DMS114 treated with DMSO at 0.1 percent for 48 hours (cell line): ENCODE data around the gene SGIP1.

Experiments used
- DNase-seq: peaks from one replicate; lab custom pipeline; 2025; ENCODE audit not compliant: unreplicated experiment; lab: John Stamatoyannopoulos, UW

The SGIP1 gene

DNA sequence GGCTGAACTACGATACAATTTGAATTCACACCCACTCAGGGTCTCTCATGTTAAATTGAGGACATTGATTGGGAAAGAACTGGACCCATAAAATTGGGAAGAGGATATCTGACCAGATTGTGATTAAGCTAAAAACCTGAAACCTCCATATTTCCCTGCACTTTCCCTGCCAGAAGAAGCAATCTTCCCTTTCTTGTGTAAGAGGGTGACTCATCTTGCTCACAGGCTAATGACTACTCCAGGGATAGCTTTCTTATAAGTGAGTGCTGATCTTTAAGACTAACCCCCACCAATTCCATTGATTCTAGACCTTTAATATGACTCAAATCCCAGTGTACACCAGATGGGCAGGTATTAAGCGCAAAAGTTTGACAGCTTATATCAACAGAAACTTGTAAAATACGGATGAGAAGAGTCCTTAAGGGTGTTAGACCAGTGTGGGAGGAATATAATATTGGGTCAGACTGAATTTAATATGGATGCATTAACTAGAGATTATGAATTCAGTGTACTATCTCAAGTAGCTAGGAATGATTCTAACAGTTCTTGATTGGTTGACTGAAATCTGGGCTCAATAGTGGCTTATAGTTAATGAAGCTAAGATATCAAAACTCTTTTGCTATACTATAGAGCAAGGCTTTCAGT lies 12.1 kb upstream of the SGIP1 start:
- DNase-seq = no peak

DNA sequence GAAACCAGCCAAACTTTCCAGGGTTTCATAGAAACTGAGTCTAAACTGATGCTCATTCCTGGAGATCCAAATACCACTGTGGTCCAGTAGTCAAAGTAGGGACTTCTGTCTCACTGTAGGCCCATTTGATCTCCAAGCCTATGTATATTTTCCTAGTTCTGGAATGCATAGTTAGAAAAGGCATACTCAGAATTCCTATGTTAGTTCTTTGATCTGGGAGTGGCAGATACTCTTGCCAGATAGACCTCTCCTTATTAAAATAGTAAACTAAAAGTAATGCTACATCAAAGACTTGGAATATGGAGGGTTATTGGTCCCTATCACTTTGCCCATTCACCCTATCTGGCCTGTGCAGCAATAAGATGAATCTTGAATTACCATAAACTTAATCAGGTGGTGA lies 10.4 kb upstream of the SGIP1 start:
- DNase-seq = no peak

DNA sequence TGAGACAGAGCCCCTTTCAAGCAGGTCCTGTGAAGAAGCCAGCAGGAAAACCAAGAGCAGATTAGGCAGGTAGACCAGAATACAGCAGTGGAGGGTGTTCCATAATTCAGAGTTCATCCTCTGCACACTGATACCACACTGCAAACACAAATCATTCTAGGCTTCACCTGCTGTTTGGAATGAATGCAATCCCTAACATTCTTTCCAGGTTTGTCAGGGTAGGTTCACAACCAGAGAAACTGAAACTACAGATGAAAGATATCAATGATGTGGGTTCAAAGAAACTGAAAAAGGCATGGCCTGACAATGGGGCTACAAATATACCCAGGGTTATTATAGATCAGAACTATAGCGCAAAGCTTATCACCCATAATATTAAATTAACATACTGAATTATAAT lies 8.9 kb upstream of the SGIP1 start:
- DNase-seq = no peak

DNA sequence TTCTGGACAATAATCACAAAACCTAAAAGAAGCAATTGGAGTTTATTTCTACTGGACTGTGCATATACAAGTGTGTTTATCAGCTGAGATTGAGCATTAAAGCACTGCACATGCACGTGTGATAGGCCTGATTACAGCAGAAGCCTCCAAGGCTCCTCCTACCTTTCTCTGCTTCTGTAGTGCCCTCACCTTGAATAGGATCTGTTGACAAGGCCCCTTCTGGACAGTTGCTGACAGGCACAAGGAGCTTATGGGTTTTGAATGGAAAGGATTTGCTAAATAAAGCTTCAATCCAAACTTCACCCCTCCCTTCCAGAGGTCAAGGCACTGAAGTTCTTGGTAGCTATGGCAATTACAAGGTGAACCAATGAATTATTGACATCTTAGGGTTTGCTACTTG lies 7.9 kb upstream of the SGIP1 start:
- DNase-seq = no peak

DNA sequence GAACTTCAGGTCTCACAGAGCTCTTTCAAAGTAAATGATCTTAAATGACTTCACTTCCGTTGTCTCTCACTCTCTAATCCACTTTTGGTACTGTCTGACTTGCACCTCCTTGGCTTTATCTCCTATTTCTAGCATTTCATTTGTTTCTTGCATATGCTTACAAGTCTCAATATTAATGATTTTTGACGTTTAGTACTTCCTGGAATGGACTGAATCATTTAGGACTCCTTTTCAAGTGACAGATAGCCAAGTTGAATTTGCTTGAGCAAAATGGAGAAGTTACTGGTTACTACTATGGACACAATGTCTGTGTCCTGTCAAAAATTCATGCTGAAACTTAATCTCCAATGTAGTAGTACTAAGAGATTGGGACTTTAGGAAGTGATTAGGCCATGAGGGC lies 7.0 kb upstream of the SGIP1 start:
- no peak for DNase-seq

DNA sequence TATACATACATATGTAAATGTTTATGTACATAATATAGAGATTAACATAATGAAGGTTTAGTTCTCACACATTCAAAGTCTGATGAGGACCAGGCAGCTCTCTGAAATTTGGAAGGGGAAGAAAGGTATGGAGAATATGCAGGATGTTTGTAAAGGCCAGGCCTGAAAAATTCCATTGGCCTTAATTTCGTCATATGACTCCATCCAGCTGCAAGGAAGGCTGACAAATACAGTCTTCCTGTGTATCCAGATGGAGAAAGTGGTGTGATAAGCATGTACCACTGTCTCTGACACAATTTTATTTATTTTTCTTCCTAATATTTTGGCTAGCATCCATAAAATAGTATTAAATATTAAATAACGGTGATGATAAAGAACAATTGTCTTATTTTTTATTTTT lies 6.3 kb upstream of the SGIP1 start:
- no peak for DNase-seq

DNA sequence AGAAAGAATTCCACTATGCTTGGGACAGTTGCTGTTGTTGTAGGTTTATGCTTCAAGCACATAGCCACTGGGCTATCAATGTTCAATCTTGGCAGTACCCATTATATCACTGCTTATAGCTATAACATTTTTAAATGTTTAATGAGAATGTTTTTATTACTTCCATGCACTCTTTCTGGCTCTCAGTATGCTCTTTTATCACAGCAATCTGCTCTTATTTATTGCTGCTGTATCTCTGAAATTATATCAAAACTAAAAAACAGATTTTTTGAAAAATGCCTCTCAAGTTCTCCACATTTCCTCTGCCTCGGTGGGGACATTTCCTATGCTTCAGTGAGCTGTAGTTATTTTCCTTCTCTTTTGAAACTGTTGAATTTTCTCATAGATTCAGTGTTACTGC lies 5.4 kb upstream of the SGIP1 start:
- DNase-seq = no peak

DNA sequence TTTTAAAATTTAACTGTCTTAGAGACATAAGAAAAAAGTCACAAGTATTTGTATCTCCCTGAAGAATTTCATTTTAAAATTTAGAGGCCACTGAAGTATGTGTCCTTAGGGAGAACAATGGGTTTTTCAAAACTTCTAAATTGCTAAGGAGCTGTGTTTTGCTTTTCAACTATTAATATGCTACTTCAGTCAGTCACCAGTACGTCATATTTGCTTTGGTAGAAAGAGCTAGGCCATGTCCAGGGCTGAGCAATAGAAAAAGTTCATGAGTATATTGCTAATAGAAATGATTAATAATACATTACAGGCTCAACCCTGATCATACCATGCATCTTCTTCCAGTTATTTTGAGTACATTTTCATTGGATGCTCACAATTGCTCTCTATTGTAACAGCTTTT lies 1.7 kb upstream of the SGIP1 start:
- DNase-seq = no peak

DNA sequence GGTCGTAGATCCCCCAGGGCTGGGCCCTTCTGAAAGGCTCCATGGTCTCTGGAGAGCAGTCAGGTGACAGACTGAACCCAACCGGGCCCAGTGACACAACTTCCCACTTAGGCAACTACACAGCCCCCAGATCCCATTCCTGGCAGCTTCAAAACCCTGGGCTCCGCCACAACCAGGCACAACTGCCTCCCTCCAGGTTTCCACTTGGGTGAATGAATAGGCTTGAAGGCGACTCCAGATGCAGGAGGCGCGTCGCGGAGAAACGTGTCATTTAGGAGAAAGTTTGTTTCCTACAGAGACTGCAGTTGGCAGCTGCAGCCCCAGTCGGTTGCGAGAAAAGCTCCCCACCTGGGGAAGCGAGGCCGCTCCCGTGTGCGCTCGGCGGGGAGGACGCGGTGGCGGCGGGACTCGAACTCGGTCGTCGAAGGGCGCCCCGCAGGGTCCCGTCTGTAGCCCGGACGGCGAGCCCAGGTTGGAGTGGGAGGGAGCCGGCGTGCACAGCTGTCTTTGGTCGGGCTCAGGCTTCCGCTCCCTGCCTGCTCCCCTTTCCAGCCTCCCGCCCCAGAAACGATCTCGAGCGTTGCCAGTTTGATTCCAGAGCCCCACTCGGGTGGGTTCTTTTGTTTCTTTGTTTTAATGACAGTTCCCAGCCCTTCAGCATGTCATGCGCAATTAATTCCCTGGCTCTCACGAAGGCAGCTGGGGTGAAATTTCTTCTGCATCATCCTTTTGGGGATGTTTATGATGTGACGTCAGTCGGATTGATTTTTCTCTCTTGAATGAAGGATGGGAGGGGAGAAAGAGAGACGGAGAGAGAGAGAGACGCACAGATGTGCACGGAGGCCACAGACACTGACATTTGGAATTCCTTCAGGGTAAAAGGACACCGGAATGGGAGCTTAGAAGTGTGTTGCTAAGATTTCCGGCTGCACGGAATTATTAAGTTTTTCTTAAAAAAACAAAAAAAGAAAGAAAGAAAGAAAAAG lies 862 bp upstream of the SGIP1 start:
- no peak for DNase-seq

DNA sequence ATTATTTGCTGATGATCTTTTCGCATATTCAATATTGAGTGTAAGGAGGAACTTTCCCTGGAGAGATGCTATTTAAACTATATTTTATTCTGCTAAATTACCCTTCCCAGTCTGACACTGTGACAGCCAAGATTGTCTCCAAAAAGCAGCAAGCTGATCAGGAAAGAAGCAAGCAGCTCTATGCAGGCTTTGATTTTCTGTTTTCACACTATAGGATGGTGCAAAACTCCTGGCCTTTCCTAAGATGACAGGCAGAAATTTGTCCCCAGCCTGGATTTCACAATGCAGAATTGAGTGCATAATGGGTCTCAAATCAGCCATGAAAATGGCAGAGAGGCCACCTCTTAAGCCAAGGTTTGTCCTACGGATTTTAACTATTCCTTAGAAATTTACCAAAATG lies 1.1 kb downstream of the SGIP1 start:
- no peak for DNase-seq

DNA sequence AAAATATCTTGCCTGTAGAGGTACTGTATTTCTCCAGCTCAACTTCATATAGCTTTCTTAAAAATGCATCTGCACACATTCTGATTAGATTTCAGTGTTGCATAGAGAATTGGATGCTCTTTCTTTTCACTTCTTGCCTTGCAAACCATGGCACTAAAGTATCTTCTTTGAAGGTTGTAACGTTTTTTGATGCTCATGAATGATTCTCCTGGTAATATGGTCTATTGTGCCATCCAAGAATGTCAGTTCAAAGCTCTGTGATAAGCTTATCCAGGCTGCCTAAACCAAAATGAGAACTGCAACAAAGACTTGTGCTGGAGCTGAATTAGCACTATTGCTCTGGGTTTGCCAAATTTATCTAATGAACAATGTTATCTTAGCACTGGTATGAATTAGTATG lies 1.9 kb downstream of the SGIP1 start:
- no peak for DNase-seq

DNA sequence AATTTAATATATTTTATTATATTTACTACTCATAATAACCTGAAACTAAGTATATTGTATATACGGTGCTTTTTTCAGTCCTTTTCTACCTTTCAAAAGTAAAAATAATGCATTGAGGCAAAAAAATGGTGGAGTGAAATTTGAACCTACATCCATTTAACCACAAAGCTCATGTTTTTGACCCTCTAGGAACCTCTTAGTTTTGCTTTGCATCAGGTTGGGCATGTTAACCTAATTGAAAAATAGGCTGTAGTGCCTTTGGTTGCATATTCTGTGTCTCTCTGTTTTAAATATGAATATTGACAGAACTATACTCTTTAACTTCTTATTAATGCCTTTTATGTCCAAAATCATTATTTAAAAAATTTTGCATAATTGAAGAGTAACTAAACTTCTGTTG lies 3.8 kb downstream of the SGIP1 start:
- no peak for DNase-seq

DNA sequence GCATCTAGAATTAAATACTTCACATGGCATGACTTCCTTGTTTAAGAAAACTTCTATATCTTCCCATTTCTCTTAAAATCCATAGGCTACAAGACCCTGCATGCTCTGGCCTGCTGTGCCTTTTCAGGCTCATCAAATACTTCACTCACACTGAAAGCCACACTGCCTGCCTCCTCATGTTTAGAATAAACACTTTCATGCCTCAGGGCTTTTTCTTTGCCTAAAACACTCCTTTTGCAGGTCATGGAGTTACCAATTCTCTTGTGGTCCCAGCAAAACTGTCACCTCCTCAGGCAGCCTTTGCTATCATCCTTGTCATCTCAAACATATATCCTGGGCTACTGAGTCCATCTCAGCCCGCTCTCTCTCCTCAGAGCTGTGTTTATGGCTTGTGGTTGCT lies 5.5 kb downstream of the SGIP1 start:
- no peak for DNase-seq

DNA sequence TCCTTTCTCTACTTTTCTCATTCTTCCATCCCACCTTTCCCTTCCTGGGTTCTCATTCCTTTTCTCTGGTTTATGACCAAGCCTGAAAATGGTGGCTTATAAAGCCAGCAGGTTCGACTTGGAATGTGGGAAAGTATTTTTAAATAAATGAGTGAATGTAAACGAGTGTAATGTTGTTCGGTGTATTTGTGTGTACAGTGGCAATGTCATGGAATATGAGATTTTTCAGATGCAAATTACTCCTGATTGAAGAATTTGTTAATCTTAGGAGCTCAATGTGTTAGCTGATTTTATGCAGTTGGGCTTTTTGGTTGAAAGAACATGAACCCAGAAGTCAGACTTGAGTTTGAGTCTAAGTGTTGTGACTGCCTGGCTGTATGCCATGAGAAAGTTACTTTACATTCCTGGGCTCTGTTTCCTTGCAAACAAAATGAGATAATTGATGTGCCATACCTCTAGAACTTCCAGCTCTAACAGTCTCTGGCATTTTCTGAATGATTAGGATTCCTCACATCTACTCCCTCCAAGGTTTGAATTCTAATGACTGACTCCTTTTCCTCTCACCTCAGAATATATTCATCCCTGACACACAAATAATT lies 6.6 kb downstream of the SGIP1 start:
- no peak for DNase-seq

DNA sequence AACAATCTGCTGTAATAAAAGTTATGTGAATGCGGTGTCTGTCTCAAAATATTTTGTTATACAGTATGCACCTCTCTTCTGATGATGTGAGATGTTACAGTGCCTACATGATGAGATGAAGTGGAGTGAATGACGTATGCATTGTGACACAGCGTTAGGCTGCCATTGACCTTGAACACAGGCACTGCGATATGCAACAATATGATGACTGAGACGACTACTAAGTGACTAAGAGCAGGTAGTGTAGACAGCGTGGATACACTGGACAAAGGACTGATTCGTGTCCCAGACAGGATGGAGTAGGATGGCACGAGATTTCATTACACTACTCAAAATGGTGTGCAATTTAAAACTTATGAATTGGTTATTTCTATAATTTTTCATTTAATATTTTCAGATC lies 8.4 kb downstream of the SGIP1 start:
- no peak for DNase-seq

DNA sequence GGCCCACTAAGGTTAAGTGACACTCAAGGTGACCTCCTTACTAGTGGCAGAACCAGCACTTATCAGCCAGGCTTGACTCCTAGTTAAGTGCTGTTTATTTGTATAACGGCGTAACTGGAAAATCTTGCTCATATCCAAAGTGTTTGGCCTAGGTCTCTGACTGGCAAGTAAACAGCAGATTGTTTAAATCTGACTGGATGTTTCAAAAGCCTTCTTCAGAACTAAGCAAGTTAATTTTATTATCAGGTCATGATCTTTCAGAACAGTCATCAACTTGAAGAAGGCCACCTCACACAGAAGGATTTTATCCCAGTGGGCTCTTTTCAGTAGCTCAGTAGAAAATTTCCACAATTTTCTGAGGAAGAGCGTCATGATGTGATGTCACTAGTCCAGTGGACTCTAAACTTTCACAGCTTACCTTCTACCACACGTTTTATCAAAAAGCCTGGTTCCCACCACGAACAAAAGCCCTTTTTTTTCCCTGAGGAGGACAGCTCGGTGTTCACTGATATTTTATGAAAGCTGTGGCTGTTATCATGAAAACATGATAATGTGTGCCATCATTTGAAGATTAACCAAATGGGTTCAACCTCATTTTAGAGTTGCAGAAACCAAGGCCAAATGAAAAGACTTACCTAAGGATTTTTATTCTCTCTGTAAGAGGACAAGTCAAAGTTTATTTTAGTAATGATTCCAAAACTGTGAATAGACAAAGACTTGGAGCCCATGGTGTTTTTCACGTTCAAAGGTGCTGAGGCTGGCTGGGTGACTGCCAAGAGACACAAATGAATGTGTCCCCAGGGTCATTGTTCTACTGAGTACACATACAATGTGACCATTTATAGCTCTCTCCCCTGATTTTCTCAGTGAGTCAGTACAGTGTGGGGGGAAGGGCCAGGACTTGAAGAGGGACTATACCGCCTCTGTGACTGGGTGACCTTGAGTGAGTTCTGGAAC lies 9.1 kb downstream of the SGIP1 start:
- DNase-seq = no peak

DNA sequence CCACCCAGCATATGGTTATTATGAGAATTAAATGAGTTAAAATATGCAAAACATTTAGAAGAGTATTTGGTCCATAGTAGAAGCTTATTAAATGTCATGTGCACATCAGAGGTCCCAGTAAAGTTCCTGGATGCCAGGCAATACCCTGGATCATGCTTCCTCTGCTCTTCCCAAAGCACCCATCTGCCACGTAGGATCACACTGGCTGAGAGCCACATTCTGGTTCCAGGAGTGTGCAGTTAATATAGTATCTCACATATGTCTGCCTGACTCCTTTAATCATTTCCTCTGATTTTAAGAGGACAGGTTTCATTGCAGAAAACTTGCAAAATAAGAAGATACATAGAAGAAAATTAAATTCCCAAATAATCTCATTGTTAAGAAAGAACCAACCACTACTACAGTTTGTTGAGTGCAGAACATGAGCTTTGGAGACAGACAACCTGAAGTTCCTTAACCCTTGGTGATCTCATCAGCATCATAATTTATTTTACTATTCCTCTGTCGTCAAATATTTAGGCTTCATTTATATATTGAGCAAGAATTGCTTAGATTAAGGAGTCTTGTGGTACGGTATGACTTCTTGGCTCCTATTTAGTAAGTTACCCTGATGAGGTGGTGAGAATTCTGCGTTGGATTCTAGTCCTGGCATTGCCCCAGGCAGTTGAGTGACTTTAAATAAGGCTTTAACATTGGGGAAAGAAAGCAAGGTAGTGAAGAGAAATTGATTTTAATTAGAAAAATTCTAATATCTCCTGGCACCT lies 12.3 kb downstream of the SGIP1 start:
- DNase-seq = no peak

DNA sequence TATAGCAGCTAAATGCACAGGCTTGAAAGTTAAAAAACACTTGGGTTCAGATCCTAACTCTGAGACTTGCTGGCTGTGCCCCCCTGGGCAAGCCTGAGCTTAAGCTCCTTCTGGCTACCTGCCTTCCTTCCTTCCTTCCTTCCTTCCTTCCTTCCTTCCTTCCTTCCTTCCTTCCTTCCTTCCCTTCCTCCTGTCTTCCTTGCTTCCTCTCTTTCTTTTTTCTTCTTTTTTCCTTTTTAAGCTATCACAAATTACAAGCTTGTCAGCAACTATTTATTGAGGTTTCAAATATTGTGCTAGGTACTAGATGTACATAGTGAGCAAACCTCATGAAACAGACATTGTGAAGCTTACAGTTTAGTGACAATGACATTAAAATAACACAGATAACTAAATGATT lies 15.1 kb downstream of the SGIP1 start:
- DNase-seq = no peak

DNA sequence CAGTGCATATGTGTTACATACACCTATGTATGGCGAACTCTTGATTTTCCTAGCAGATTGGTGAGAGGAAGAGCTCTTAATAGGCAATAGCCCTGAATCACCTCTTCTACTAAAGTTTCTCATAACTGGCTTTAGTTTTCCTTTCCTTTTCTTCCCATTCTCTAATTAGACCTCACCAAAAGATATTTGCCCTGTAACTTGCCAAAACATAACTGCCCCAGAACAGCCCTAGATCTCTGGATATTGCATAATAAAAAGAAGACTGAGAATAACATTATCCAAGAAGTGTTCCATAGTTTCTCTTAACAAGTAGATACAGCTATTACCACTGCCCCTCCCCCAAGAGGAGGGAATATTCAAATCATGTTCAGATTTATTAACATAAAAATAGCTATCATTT lies 16.3 kb downstream of the SGIP1 start:
- DNase-seq = no peak

DNA sequence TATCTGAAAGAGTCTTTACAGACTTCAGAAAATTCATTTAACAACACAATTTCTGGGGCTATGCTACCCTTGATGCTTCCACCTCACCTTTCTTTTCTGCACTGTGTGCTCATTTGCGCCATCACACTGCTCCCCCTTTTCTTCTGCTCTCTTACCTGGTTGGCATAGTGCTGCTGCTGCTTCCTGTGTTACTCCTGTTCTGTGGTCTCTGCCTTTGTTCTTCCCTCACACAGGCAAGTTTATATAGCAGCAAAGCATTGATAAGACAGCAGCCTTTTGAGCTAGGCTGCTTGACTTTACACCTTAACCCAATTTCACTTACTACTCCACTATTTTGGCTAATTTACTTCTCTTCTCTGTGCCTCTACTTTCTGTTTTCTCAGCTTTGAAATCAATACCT lies 18.3 kb downstream of the SGIP1 start:
- DNase-seq = no peak
